Measurements from ENCODE around the gene CXCL6. TPM values are rescaled to one million over a fixed set of nuclear protein-coding genes. Genes with fewer than 3 reads are reported as not detected.

The CXCL6 gene
- total and polyA plus RNA-seq, 9 donors = 0.09 to 0.26 (median 0.20) TPM; not detected in 4

DNA sequence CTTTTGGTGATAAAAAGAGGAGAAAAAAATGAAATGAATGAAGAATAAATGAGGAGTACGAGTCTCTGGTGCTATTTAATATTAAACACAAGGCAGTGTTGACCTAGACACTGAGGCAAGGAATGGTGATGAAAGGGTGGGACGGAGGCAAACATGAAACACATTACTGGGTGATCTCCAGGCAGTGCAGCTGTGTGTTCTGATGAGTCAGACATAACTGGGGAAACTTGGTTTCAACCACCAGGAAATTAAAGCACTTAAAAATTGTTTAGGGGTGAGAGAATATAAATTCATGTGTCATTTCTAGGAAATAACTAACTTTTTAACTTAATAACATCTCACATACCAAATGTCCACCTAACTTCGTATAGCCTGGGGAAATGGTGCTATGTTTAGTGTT lies 19.7 kb upstream of the CXCL6 start:
- H3K27ac ChIP-seq (ENCODE audit: low read length) = no peak overlapping the region
- H3K27me3 ChIP-seq (ENCODE audit: control insufficient read depth, insufficient read depth, low read length) = no peaks in the 10 kb centered on the region
- DNase-seq = peak; percentile 60
- 47% methylated on average over 2 of the region's 3 CpGs for whole genome bisulfite sequencing (ENCODE audit: insufficient coverage)
- H3K4me3 ChIP-seq (ENCODE audit: low read length) = no peak overlapping the region
- H3K4me1 ChIP-seq (ENCODE audit: control insufficient read depth, insufficient read depth, low read length) = no peaks in the 10 kb centered on the region
- H3K36me3 ChIP-seq (ENCODE audit: control insufficient read depth, insufficient read depth, low read length) = no peaks in the 10 kb centered on the region
- H3K9me3 ChIP-seq (replicated peaks; ENCODE audit: control insufficient read depth, low read depth, low read length) = no peaks in the 10 kb centered on the region

DNA sequence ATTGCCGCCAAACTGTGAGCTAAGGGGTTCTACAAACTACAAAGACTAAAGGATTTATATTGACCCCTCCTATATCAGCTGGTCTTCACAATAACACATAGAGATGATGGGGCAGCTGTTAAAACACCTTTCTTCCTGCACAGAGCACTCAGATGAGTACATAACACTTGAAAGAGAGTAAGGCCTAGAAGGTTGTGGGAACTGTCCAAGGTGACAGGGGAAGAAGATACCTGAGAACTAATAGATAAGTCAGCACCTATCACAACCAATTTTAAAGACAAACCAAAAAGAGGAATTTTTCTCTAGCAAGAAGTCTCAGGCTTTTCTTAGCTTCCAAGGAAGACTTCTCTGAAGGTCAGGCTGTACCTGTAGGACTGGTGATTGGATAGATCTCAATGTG lies 19.1 kb upstream of the CXCL6 start:
- no peaks in the 10 kb centered on the region for H3K36me3 ChIP-seq (ENCODE audit: control insufficient read depth, insufficient read depth, low read length)
- DNase-seq = no peak
- H3K4me3 ChIP-seq (ENCODE audit: low read length) = no peak overlapping the region
- WGBS (ENCODE audit: insufficient coverage) = no CpG with 5 or more reads among the region's 1 CpG
- no peak overlapping the region for H3K27ac ChIP-seq (ENCODE audit: low read length)
- no peaks in the 10 kb centered on the region for H3K27me3 ChIP-seq (ENCODE audit: control insufficient read depth, insufficient read depth, low read length)
- H3K4me1 ChIP-seq (ENCODE audit: control insufficient read depth, insufficient read depth, low read length) = no peaks in the 10 kb centered on the region
- H3K9me3 ChIP-seq (replicated peaks; ENCODE audit: control insufficient read depth, low read depth, low read length) = no peaks in the 10 kb centered on the region

DNA sequence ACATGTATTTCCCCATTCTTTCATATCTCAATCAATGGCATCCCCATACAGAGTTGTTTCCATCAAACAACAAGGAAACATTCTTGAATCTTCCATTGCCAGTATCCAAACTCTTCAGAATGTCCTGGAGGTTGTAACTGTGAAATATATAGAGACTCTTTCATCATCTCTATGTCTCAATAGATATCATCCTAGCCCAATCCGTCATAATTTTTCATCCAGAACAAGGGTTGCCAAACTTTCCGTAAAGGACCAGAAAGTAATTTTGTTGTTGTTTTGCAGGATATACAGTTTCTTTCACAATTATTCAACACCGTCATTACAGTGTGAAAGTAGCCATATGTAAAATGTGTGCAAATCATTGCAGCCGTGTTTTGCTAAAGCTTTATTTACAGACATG lies 15.2 kb upstream of the CXCL6 start:
- H3K4me1 ChIP-seq (ENCODE audit: control insufficient read depth, insufficient read depth, low read length) = no peaks in the 10 kb centered on the region

DNA sequence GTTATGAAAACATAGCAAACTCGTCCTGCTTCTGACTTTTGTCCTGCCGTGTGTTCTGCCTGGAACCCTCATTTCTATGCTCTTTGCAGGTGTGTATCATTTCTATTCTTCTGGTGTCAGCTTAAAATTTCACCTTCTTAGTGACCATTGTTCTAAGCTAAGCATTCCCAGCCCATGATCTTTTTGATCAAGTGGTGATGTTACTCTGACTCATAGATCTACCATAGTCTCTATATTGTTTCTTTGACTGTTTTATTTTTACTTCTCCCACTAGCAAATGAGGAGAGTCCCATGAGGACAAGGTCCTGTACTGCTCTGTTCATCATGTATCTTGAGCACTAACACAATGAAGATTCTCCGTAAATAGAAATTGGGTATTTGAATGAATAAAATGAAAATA lies 14.1 kb upstream of the CXCL6 start:
- no peak for DNase-seq
- Histone ChIP-seq H3K27me3 (ENCODE audit: control insufficient read depth, insufficient read depth, low read length) (no peaks in the 10 kb centered on the region), H3K4me1 (ENCODE audit: control insufficient read depth, insufficient read depth, low read length) (no peaks in the 10 kb centered on the region), H3K27ac (ENCODE audit: low read length) (no peak overlapping the region), H3K4me3 (ENCODE audit: low read length) (no peak overlapping the region), H3K9me3 (replicated peaks; ENCODE audit: control insufficient read depth, low read depth, low read length) (no peaks in the 10 kb centered on the region), H3K36me3 (ENCODE audit: control insufficient read depth, insufficient read depth, low read length) (no peaks in the 10 kb centered on the region)
- no CpG with 5 or more reads among the region's 3 CpGs for WGBS (ENCODE audit: insufficient coverage)

More for the DNA sequence above, 15.2 kb upstream of the CXCL6 start:
- no peaks in the 10 kb centered on the region for H3K36me3 ChIP-seq (ENCODE audit: control insufficient read depth, insufficient read depth, low read length)
- WGBS (ENCODE audit: insufficient coverage) = no CpG with 5 or more reads among the region's 4 CpGs
- DNase-seq = no peak
- H3K4me3 ChIP-seq (ENCODE audit: low read length) = no peak overlapping the region
- H3K27ac ChIP-seq (ENCODE audit: low read length) = no peak overlapping the region
- no peaks in the 10 kb centered on the region for H3K27me3 ChIP-seq (ENCODE audit: control insufficient read depth, insufficient read depth, low read length)
- no peaks in the 10 kb centered on the region for H3K9me3 ChIP-seq (replicated peaks; ENCODE audit: control insufficient read depth, low read depth, low read length)

DNA sequence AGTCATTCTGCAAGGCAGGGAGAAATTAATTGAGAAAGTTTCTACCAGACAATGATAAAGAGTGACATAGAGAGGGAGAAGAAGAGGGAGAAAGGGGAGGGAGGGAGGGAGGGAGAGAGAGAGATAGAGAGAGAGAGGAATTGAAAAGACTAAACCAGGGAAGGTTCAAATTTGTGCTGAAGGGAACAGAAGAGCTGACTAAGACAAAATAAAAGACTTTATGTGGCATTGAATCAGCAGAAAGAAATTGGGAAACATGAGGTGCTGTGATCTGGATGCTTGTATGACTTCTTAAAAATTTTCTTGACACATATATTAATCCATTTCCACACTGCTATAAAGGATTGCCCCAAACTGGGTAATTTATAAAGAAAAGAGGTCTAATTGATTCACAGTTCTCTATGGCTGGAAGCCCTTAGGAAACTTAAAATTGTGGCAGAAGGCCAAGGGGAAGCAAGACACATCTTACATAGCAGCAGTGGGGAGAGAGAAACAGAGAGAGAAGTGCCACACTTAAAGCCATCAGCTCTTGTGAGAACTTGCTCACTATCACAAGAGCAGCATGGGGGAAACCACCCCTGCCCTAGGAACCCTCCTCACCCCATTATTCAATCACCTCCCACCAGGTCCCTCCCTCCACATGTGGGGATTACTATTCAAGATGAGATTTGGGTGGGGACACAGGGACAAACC lies 13.5 kb upstream of the CXCL6 start:
- Histone ChIP-seq H3K36me3 (ENCODE audit: control insufficient read depth, insufficient read depth, low read length) (no peaks in the 10 kb centered on the region), H3K9me3 (replicated peaks; ENCODE audit: control insufficient read depth, low read depth, low read length) (no peaks in the 10 kb centered on the region), H3K4me3 (ENCODE audit: low read length) (no peak overlapping the region), H3K27ac (ENCODE audit: low read length) (no peak overlapping the region), H3K27me3 (ENCODE audit: control insufficient read depth, insufficient read depth, low read length) (no peaks in the 10 kb centered on the region), H3K4me1 (ENCODE audit: control insufficient read depth, insufficient read depth, low read length) (no peaks in the 10 kb centered on the region)
- peak; percentile 57 for DNase-seq

DNA sequence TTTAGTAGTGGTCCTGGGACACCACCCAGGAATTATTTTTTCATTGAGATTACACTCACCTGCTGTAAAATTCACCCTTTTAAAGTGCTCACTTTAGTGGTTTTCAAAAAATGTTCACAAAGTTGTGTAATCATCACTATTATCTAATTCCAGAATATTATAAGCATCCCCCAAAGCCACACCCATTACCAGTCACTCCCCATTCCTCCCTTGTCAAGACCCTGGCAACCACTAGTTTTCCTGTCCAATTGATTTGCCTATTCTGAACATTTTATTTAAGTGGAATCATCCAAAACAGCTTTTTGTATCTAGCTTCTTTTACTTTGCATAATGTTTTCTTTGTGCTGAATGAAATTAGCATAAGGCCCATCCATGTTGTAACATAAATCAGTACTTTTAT lies 12.7 kb upstream of the CXCL6 start:
- Histone ChIP-seq H3K4me1 (ENCODE audit: control insufficient read depth, insufficient read depth, low read length) (no peaks in the 10 kb centered on the region), H3K9me3 (replicated peaks; ENCODE audit: control insufficient read depth, low read depth, low read length) (no peaks in the 10 kb centered on the region), H3K27ac (ENCODE audit: low read length) (no peak overlapping the region), H3K4me3 (ENCODE audit: low read length) (no peak overlapping the region), H3K36me3 (ENCODE audit: control insufficient read depth, insufficient read depth, low read length) (no peaks in the 10 kb centered on the region), H3K27me3 (ENCODE audit: control insufficient read depth, insufficient read depth, low read length) (no peaks in the 10 kb centered on the region)
- DNase-seq = no peak

DNA sequence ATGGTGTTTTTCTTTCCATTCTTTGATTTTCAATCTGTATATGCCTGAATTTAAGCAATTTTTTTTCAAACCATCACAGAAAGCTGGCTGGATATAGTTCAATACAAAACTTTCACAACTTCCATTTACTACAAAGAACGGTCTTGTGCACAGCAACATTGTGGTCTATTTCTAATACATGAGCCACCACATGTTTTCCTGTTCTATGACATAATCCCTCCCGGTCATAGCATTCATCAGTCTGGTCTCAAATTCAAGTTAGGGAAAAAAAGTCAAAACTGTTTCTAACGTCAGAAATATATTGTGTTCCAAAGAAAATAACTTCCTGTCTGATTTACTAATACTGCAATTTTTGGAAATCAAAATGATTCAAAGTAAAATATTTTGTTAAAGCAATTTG lies 7.5 kb upstream of the CXCL6 start:
- Histone ChIP-seq H3K4me1 (ENCODE audit: control insufficient read depth, insufficient read depth, low read length) (no peaks in the 10 kb centered on the region), H3K27ac (ENCODE audit: low read length) (no peak overlapping the region), H3K4me3 (ENCODE audit: low read length) (no peak overlapping the region), H3K9me3 (replicated peaks; ENCODE audit: control insufficient read depth, low read depth, low read length) (no peaks in the 10 kb centered on the region), H3K27me3 (ENCODE audit: control insufficient read depth, insufficient read depth, low read length) (no peaks in the 10 kb centered on the region), H3K36me3 (ENCODE audit: control insufficient read depth, insufficient read depth, low read length) (no peaks in the 10 kb centered on the region)
- DNase-seq = peak; percentile 31
- WGBS (ENCODE audit: insufficient coverage) = 50% methylated on average over 1 of the region's 3 CpGs

DNA sequence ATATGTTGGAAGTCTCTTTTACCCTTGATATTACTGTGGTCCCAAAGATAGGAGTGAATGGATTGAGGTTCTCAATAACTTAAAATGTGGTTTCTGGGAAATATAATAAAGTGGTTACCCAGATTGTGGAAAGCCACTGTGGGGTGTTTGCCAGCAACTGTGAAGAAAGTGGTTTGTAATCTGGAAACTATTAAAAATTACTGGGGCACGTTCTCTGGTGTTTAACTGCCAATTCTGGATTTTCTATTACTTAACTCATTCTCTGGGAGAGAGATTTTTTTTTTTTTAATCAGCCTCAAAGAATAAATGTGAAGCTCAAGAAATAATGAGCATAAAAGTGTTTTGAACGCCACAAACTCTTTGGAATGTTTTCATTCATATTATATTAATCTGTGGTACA lies 4.9 kb upstream of the CXCL6 start:
- Histone ChIP-seq H3K4me3 (ENCODE audit: low read length) (no peak overlapping the region), H3K27me3 (ENCODE audit: control insufficient read depth, insufficient read depth, low read length) (peaks cover 2% of the 10 kb centered on the region), H3K4me1 (ENCODE audit: control insufficient read depth, insufficient read depth, low read length) (peaks cover 2% of the 10 kb centered on the region), H3K27ac (ENCODE audit: low read length) (no peak overlapping the region), H3K9me3 (replicated peaks; ENCODE audit: control insufficient read depth, low read depth, low read length) (no peaks in the 10 kb centered on the region), H3K36me3 (ENCODE audit: control insufficient read depth, insufficient read depth, low read length) (no peaks in the 10 kb centered on the region)
- no peak for DNase-seq
- WGBS (ENCODE audit: insufficient coverage) = no CpG with 5 or more reads among the region's 2 CpGs

DNA sequence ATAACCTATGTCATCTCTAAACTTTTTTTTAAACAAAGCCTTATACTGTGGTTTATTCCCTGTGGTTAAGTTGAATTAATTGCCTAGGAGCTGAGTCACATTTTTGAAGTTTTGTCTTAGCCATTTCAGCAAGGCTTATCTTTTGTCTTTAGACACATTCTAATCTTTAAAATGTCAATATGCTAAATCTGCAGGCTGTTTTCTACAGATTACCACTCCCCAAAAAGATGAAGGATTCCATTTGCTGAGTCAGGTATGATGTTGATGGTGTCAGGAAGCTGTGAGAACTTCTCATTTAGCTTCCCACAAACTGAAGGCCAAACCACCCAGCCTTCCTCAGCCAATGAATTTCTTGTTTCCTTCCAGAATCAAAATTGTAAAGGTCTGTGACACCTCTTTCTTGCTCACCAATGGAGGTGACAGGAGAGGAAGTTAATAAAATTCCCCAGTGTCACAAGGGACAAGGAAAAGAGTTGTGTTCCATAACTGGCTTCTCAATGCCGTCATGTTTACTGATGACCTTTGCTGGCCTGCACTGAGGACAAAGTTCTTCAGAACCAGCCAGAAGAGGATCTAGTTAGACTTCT lies 3.7 kb upstream of the CXCL6 start:
- no peak overlapping the region for H3K4me3 ChIP-seq (ENCODE audit: low read length)
- DNase-seq = no peak
- H3K36me3 ChIP-seq (ENCODE audit: control insufficient read depth, insufficient read depth, low read length) = no peaks in the 10 kb centered on the region
- peaks cover 3% of the 10 kb centered on the region for H3K4me1 ChIP-seq (ENCODE audit: control insufficient read depth, insufficient read depth, low read length)
- WGBS (ENCODE audit: insufficient coverage) = 88% methylated on average over 1 of the region's 1 CpG
- no peak overlapping the region for H3K27ac ChIP-seq (ENCODE audit: low read length)
- no peaks in the 10 kb centered on the region for H3K9me3 ChIP-seq (replicated peaks; ENCODE audit: control insufficient read depth, low read depth, low read length)
- H3K27me3 ChIP-seq (ENCODE audit: control insufficient read depth, insufficient read depth, low read length) = peaks cover 7% of the 10 kb centered on the region

DNA sequence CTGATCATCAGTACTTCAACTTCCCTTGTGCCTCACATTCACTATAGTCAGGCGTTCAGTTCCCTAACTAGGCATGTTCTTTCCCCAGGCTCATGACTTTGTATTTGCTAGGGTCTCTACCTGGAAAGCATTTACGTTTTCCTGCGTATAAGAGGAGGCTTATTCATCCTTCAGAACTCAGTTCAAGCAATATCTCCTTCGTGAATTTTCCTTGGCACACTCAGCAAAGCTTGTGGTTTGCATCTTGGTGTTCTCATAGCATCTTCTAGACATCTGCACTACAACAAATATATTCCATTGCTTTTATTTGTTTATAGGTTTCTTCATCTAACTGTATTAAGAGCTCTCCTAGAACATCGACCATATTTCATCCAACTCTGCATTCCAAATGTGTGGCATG lies 2.6 kb downstream of the CXCL6 start:
- Histone ChIP-seq H3K27ac (ENCODE audit: low read length) (no peak overlapping the region), H3K4me3 (ENCODE audit: low read length) (no peak overlapping the region), H3K9me3 (replicated peaks; ENCODE audit: control insufficient read depth, low read depth, low read length) (no peaks in the 10 kb centered on the region), H3K27me3 (ENCODE audit: control insufficient read depth, insufficient read depth, low read length) (peaks cover 7% of the 10 kb centered on the region), H3K4me1 (ENCODE audit: control insufficient read depth, insufficient read depth, low read length) (peaks cover 3% of the 10 kb centered on the region), H3K36me3 (ENCODE audit: control insufficient read depth, insufficient read depth, low read length) (no peaks in the 10 kb centered on the region)
- DNase-seq = no peak
- WGBS (ENCODE audit: insufficient coverage) = 57% methylated on average over 1 of the region's 5 CpGs

DNA sequence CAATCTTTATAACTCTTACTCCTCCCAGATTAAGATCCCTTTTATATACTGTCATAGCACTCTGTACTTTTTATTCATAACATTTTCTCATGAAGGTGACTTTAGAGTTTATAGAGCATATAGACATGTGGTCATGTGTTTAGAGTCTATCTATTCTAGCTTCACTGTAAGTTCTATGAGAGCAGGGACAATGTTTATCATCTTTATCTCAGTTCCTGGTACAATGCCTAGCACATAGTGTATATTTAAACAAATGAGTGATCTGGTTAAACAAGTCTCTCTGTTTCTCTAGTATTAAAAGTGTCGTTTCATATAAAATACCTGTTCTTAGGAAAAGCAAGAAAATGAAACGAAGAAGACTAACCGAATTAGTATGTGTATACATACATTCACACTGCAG lies 3.2 kb downstream of the CXCL6 start:
- no peak for DNase-seq
- no CpG with 5 or more reads among the region's 3 CpGs for WGBS (ENCODE audit: insufficient coverage)
- H3K27me3 ChIP-seq (ENCODE audit: control insufficient read depth, insufficient read depth, low read length) = peaks cover 7% of the 10 kb centered on the region
- H3K4me3 ChIP-seq (ENCODE audit: low read length) = no peak overlapping the region
- peaks cover 3% of the 10 kb centered on the region for H3K4me1 ChIP-seq (ENCODE audit: control insufficient read depth, insufficient read depth, low read length)
- no peaks in the 10 kb centered on the region for H3K36me3 ChIP-seq (ENCODE audit: control insufficient read depth, insufficient read depth, low read length)
- no peak overlapping the region for H3K27ac ChIP-seq (ENCODE audit: low read length)
- H3K9me3 ChIP-seq (replicated peaks; ENCODE audit: control insufficient read depth, low read depth, low read length) = no peaks in the 10 kb centered on the region
